Glutamatergic neuron (in vitro differentiated cells): ENCODE measurements around the gene PLG. TPM values are rescaled to one million over a fixed set of nuclear protein-coding genes. Genes with fewer than 3 reads are reported as not detected.

Experiments used
- DNase-seq: peaks from one replicate; pipeline ENCODE4 v3.0.0; 2022
- H3K27ac Mint-ChIP-seq: one replicate; pipeline ENCODE4 v1.8.0; 2020; ENCODE audit warnings: mild to moderate bottlenecking, mixed read lengths, inconsistent platforms; ENCODE audit not compliant: unreplicated experiment
- H3K27me3 Mint-ChIP-seq: one replicate; pipeline ENCODE4 v1.8.0; 2020; ENCODE audit warnings: mild to moderate bottlenecking, moderate library complexity, mixed read lengths, inconsistent platforms; ENCODE audit not compliant: unreplicated experiment
- H3K36me3 Mint-ChIP-seq: one replicate; pipeline ENCODE4 v1.8.0; 2020; ENCODE audit warnings: mild to moderate bottlenecking, mixed read lengths, inconsistent platforms; ENCODE audit not compliant: unreplicated experiment
- H3K4me1 Mint-ChIP-seq: one replicate; pipeline ENCODE4 v1.8.0; 2020; ENCODE audit warnings: mild to moderate bottlenecking, low read depth, mixed read lengths, inconsistent platforms; ENCODE audit not compliant: unreplicated experiment
- H3K4me3 Mint-ChIP-seq: one replicate; pipeline ENCODE4 v1.8.0; 2020; ENCODE audit warnings: mild to moderate bottlenecking, mixed read lengths, inconsistent platforms; ENCODE audit not compliant: unreplicated experiment
- H3K9me3 Mint-ChIP-seq: one replicate; pipeline ENCODE4 v1.8.0; 2020; ENCODE audit warnings: mild to moderate bottlenecking, moderate library complexity, mixed read lengths, inconsistent platforms; ENCODE audit not compliant: unreplicated experiment
- total RNA-seq: library from RNA; stranded (reverse); fragmentation: NEBNext Ultra II Directional; extraction: Animal tissue kit (Norgen Biotek cat#: 25700); gene quantifications from one replicate; pipeline ENCODE4 v1.2.1, GENCODE V29; 2021; ENCODE audit not compliant: unreplicated experiment
- TF ChIP-seq, protein P1 (sequence below): fragments of 200-600 bp; sonication (generic); IDR thresholded peaks from one replicate; pipeline ENCODE4 v1.5.0; 2021; ENCODE audit not compliant: partially characterized antibody, unreplicated experiment

Gene PLG
- total RNA-seq, 1 donor from 2014 or later: not detected

DNA sequence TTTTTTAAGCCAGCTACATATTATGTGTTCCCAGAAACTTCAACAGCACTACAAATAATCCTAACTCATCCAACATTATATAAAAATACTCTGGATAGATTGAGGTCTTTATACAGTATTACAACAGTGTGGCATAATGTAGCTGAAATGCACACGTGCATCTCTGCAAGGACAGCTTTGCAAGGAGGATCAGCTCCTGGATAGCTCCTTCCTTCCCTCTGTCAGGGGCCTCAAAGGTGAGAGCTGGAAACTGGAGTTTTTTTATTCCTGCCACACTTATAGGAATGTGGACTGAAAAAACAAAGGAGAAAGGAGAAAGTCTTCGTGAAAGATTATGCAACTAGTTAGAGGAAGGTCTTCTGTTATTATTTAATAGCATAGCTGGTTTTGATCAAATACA lies 53.1 kb downstream of the PLG start:
- TF ChIP-seq, protein P1, sequence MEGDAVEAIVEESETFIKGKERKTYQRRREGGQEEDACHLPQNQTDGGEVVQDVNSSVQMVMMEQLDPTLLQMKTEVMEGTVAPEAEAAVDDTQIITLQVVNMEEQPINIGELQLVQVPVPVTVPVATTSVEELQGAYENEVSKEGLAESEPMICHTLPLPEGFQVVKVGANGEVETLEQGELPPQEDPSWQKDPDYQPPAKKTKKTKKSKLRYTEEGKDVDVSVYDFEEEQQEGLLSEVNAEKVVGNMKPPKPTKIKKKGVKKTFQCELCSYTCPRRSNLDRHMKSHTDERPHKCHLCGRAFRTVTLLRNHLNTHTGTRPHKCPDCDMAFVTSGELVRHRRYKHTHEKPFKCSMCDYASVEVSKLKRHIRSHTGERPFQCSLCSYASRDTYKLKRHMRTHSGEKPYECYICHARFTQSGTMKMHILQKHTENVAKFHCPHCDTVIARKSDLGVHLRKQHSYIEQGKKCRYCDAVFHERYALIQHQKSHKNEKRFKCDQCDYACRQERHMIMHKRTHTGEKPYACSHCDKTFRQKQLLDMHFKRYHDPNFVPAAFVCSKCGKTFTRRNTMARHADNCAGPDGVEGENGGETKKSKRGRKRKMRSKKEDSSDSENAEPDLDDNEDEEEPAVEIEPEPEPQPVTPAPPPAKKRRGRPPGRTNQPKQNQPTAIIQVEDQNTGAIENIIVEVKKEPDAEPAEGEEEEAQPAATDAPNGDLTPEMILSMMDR: no peak
- no peak for DNase-seq
- Mint-ChIP-seq H3K4me1 (peaks cover 14% of the 10 kb centered on the region), H3K36me3 (peaks cover 10% of the 10 kb centered on the region), H3K27me3 (no peaks in the 10 kb centered on the region), H3K4me3 (no peak overlapping the region), H3K9me3 (peaks cover 8% of the 10 kb centered on the region), H3K27ac (no peak overlapping the region)

DNA sequence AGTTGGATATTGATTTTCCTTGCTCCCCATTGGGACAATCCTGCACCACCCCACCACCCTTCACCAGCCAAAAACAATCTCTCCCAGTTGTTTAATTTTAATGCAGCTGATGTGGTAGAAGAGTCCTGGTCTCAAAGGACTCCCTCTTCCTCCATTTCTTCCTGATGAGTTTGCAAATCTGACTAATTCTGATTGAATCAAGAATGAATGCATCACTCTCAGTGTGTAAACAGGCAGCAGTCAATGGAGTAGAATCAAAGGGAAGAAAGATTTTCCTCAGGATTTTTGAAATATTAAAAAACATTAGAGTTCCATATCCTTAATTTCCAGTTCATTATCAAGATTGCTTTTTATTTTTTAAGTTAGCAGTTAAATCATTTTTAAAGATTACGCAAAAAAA lies 54.0 kb downstream of the PLG start:
- no peak for DNase-seq
- H3K36me3 Mint-ChIP-seq: peaks cover 10% of the 10 kb centered on the region
- H3K4me1 Mint-ChIP-seq: peaks cover 14% of the 10 kb centered on the region
- H3K27ac Mint-ChIP-seq: no peak overlapping the region
- no peak overlapping the region for H3K4me3 Mint-ChIP-seq
- no peaks in the 10 kb centered on the region for H3K27me3 Mint-ChIP-seq
- peaks cover 8% of the 10 kb centered on the region for H3K9me3 Mint-ChIP-seq
- TF ChIP-seq, protein P1: no peak

DNA sequence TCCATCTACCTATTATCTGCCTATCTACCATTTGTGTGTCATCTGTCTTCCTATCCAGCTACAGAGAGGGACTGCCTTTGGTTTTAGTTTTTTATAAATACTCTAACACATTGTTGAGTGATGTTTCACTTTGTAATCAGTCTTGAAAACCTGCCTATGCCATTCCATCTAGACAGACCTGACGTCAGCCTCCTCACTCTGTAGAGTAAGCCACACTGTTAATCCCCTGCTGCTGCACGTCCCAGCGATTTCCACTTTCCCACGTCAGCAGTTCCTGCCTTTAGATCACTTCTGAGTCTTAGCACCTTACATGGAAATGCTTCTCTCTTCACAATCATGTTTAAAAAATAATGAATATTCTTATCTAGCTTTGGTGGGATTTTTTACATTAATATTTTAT lies 54.8 kb downstream of the PLG start:
- Mint-ChIP-seq H3K36me3 (peaks cover 15% of the 10 kb centered on the region), H3K4me1 (peaks cover 14% of the 10 kb centered on the region), H3K27ac (no peak overlapping the region), H3K27me3 (no peaks in the 10 kb centered on the region), H3K4me3 (no peak overlapping the region), H3K9me3 (peaks cover 11% of the 10 kb centered on the region)
- TF ChIP-seq, protein P1: no peak
- no peak for DNase-seq

DNA sequence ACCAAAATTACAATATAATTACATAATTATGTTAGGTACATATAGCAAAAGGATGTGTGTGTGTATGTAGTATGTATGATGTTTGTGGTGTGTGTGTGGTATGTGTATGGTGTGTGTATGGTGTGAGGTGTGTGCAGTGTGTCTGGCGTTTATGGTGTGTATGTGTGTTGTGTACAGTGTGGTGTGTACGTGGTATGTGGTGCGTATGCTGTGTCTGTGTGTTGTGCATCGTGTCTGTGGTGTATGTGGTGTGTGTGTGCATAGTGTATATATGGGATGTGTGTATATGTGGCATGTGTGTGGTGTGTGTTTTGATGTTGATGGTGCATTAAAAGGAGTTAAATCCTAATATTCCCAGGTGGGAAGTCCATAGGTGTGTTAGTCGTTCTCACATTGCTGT lies 62.8 kb downstream of the PLG start:
- Mint-ChIP-seq H3K36me3 (peaks cover 15% of the 10 kb centered on the region), H3K4me3 (no peak overlapping the region), H3K27ac (no peak overlapping the region), H3K27me3 (peaks cover 3% of the 10 kb centered on the region), H3K9me3 (peaks cover 16% of the 10 kb centered on the region), H3K4me1 (peaks cover 16% of the 10 kb centered on the region)
- TF ChIP-seq, protein P1: no peak
- no peak for DNase-seq

DNA sequence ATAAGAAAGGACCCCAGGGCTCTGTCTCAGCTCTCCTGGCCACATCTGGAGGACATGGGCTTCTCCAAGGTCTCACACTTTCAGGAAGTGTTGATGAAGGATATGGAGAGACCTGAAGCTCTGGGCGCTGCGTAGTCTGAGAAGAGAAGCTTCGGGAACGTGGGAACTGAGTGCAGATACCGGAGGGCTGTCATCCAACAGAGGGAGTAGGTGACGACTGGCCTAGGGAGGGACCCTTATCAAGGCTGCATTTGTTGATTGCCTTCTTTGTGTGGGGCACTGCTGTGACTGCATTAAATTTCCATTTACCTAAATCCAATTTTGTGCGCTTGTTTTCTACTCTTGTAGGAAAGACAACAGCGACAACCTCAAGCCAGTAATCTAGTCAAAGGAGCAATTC lies 63.4 kb downstream of the PLG start:
- no peak overlapping the region for H3K27ac Mint-ChIP-seq
- H3K27me3 Mint-ChIP-seq: peaks cover 3% of the 10 kb centered on the region
- no peak overlapping the region for H3K4me3 Mint-ChIP-seq
- H3K9me3 Mint-ChIP-seq: peaks cover 16% of the 10 kb centered on the region
- peaks cover 13% of the 10 kb centered on the region for H3K36me3 Mint-ChIP-seq
- TF ChIP-seq, protein P1: no peak
- no peak for DNase-seq
- peaks cover 16% of the 10 kb centered on the region for H3K4me1 Mint-ChIP-seq
